Fibroblast of mammary gland (primary cell): ENCODE data around the gene RBM17.

Experiments used
- DNase-seq: peaks from one replicate; pipeline ENCODE4 v3.0.0-alpha.2; 2010; ENCODE audit warnings: low read depth
- H3K4me3 ChIP-seq: 2 replicates; pipeline ENCODE4 v1.5.1; 2011; ENCODE audit warnings: low read depth, mild to moderate bottlenecking, low read length, moderate library complexity; ENCODE audit not compliant: control insufficient read depth
- CTCF ChIP-seq: conservative IDR thresholded peaks from 2 replicates; pipeline ENCODE4 v1.5.1; 2011; ENCODE audit warnings: low read depth, low read length, inconsistent platforms; ENCODE audit not compliant: control insufficient read depth, insufficient read depth

RBM17 gene

GRCh38 chr10:6052247-6053221 is 36.3 kb upstream of the RBM17 start:
- DNase-seq = no peak

GRCh38 chr10:6053303-6053702 is 35.5 kb upstream of the RBM17 start:
- no peak for TF ChIP-seq CTCF
- H3K4me3 ChIP-seq = no peak overlapping the region

More at GRCh38 chr10:6052247-6053221, 36.3 kb upstream of the RBM17 start:
- H3K4me3 ChIP-seq = no peak overlapping the region
- TF ChIP-seq CTCF = no peak

GRCh38 chr10:6053816-6054631 is 34.8 kb upstream of the RBM17 start:
- TF ChIP-seq CTCF = no peak
- DNase-seq = no peak
- H3K4me3 ChIP-seq = no peak overlapping the region

More at GRCh38 chr10:6053303-6053702, 35.5 kb upstream of the RBM17 start:
- no peak for DNase-seq

- no peak for DNase-seq
- H3K4me3 ChIP-seq = no peak overlapping the region
- TF ChIP-seq CTCF = no peak
These were observed 34.0 kb upstream of the RBM17 start for GRCh38 chr10:6054884-6055283.

- no peak for TF ChIP-seq CTCF
- H3K4me3 ChIP-seq = no peak overlapping the region
- no peak for DNase-seq
These were observed 32.9 kb upstream of the RBM17 start for GRCh38 chr10:6055929-6056328.

GRCh38 chr10:6056411-6057135 is 32.3 kb upstream of the RBM17 start:
- TF ChIP-seq CTCF = no peak
- no peak for DNase-seq
- no peak overlapping the region for H3K4me3 ChIP-seq
